ENCODE results near the gene CATSPERE.
A peak's percentile ranks its signal among the peaks of the same experiment; 100 is the strongest.
"Not testable (repeated sequence)": the region's sequence is repeated elsewhere in the genome, so short reads cannot be mapped to it uniquely, and the experiment has no call there.

CATSPERE gene

GRCh38 chr1:244548558-244549115 is 87.6 kb downstream of the CATSPERE start:
- no peak for DNase-seq

- peak in 1 of 3 experiments; percentile 4 for DNase-seq
These were observed 91.3 kb downstream of the CATSPERE start for GRCh38 chr1:244552336-244552735.

GRCh38 chr1:244556263-244556662 is 95.2 kb downstream of the CATSPERE start:
- no peak for DNase-seq

GRCh38 chr1:244557565-244557964 is 96.5 kb downstream of the CATSPERE start:
- DNase-seq, result no peak

GRCh38 chr1:244559561-244559960 is 98.5 kb downstream of the CATSPERE start:
- no peak for DNase-seq

GRCh38 chr1:244562877-244563276 is 101.8 kb downstream of the CATSPERE start:
- not testable (repeated sequence) for DNase-seq

GRCh38 chr1:244573768-244574167 is 112.7 kb downstream of the CATSPERE start:
- DNase-seq, result no peak

GRCh38 chr1:244576259-244576892 is 115.3 kb downstream of the CATSPERE start:
- DNase-seq, result peak in 1 of 3 experiments; percentile 3

GRCh38 chr1:244578205-244578604 is 117.1 kb downstream of the CATSPERE start:
- DNase-seq, result not testable (repeated sequence)

- DNase-seq, result no peak
These were observed 122.4 kb downstream of the CATSPERE start for GRCh38 chr1:244583358-244583982.

GRCh38 chr1:244585867-244586266 is 124.8 kb downstream of the CATSPERE start:
- DNase-seq, result no peak

- DNase-seq, result no peak
These were observed 129.6 kb downstream of the CATSPERE start for GRCh38 chr1:244590670-244591069.

- DNase-seq, result no peak
These were observed 137.5 kb downstream of the CATSPERE start for GRCh38 chr1:244598611-244599010.

GRCh38 chr1:244599937-244600350 is 138.9 kb downstream of the CATSPERE start:
- DNase-seq, result no peak

GRCh38 chr1:244601336-244601735 is 140.3 kb downstream of the CATSPERE start:
- DNase-seq, result no peak

- peak in 2 of 3 experiments; percentile 30 to 59 for DNase-seq
These were observed 142.4 kb downstream of the CATSPERE start for GRCh38 chr1:244603498-244603897.

- DNase-seq, result no peak
These were observed 144.8 kb downstream of the CATSPERE start for GRCh38 chr1:244605835-244606370.

GRCh38 chr1:244614113-244614836 is 153.2 kb downstream of the CATSPERE start:
- DNase-seq, result no peak

GRCh38 chr1:244614879-244615278 is 153.8 kb downstream of the CATSPERE start:
- no peak for DNase-seq

- DNase-seq, result peak in 1 of 3 experiments; percentile 33
These were observed 154.2 kb downstream of the CATSPERE start for GRCh38 chr1:244615301-244615700.

- no peak for DNase-seq
These were observed 165.6 kb downstream of the CATSPERE start for GRCh38 chr1:244626709-244627108.

- no peak for DNase-seq
These were observed 167.7 kb downstream of the CATSPERE start for GRCh38 chr1:244628789-244629188.

GRCh38 chr1:244633140-244633539 is 172.1 kb downstream of the CATSPERE start:
- no peak for DNase-seq

Data from NCI-H1417 (cell line).